Mucosa of rectum (tissue), 2 donors: ENCODE data around the gene IRF8.

ENCODE experiments used
- H3K27ac ChIP-seq, 2 donors: one replicate each; pipeline ENCODE4 v1.7.0; 2013; ENCODE audit warnings: inconsistent platforms in 2 of 2, low read depth in 2 of 2, low read length in 2 of 2
- H3K27me3 ChIP-seq, 2 donors: one replicate each; pipeline ENCODE4 v1.7.0; 2013; ENCODE audit warnings: low read length in 2 of 2; ENCODE audit not compliant: control insufficient read depth in 2 of 2, insufficient read depth in 2 of 2
- H3K36me3 ChIP-seq, 2 donors: one replicate each; pipeline ENCODE4 v1.7.0; 2013; ENCODE audit warnings: low read length in 2 of 2; ENCODE audit not compliant: control insufficient read depth in 2 of 2, insufficient read depth in 2 of 2
- H3K4me1 ChIP-seq, 2 donors: one replicate each; pipeline ENCODE4 v1.7.0; 2013; ENCODE audit warnings: low read length in 2 of 2, mild to moderate bottlenecking in 1 of 2; ENCODE audit not compliant: control insufficient read depth in 2 of 2, insufficient read depth in 2 of 2
- H3K4me3 ChIP-seq, 2 donors: one replicate each; pipeline ENCODE4 v1.7.0; 2013; ENCODE audit warnings: low read length in 2 of 2
- H3K9ac ChIP-seq, 2 donors: one replicate each; pipeline ENCODE4 v1.7.0; 2013; ENCODE audit warnings: low read length in 2 of 2, low read depth in 1 of 2, mild to moderate bottlenecking in 1 of 2
- H3K9me3 ChIP-seq, 2 donors: one replicate each; pipeline ENCODE4 v1.7.0; 2013; ENCODE audit warnings: low read length in 2 of 2; ENCODE audit not compliant: control insufficient read depth in 2 of 2
- donor health status: healthy.
- donor health status: Normal muscosa, but diverticular disease.

The IRF8 gene

DNA sequence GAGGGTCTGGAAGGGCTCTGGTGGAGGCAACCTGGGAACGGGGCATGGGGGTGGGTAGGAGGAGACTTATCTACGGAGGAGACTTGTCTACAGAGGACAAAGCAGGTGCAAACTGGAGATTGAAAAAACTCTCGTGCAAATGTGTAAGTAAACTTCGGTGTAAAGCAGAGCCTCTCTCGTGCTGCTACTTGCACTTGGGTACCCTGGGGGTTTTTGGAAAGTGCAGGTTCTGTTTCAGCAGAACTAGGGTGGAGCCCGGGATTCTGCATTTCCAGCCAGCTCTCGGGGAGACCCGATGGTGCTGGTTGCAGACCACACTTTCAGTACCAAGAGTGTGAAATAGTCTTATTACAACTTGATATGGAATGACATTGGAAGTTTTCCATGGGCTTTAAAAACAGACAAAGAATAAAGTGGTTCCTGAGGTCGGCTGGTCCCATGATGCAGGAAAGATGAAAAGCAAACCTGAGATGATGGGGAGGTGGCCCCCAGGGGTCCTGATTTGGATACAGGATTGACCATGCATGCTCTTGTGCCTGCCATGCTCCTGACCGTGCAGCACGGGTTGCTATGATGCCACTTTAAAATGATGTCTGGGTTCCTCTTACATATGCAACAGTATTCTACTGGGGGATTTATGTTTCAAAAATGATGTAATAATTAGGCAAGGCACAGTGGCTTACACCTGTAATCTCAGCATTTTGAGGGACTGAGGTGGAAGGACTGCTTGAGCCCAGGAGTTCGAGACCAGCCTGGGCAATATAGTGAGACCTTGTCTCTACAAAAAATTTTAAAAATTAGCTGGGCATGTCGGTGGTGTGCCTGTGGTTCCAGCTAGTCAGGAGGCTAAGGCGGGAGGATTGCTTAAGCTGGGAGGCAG lies 69.3 kb downstream of the IRF8 start:
- Histone ChIP-seq H3K27me3 (no peaks in the 10 kb centered on the region), H3K9ac (no peak overlapping the region), H3K9me3 (no peaks in the 10 kb centered on the region), H3K27ac (no peak overlapping the region), H3K36me3 (no peaks in the 10 kb centered on the region), H3K4me3 (no peak overlapping the region), H3K4me1 (peaks cover 0 to 11% of the 10 kb centered on the region in 2 donors)

DNA sequence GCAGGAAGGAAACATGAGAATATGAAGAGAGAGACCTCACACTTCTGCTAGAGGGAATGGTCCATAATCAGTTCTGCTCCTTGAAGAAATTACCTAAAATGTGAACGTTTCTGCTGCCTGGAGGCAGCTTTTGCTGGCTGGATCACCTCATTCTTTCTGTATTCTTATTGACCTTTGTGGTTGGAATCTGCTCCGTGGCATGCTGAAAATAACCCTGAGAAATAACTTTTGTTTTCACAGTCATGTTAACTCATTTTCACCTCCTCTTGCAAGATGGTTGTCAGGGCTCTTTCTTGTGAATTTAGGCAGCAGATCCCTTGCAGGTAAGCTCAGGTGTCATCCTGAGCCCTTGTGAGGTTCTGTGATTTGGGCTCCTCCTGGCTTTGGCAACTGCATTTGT lies 70.2 kb downstream of the IRF8 start:
- Histone ChIP-seq H3K4me3 (no peak overlapping the region), H3K4me1 (peaks cover 3 to 11% of the 10 kb centered on the region in 2 donors), H3K27me3 (no peaks in the 10 kb centered on the region), H3K9ac (no peak overlapping the region), H3K36me3 (no peaks in the 10 kb centered on the region), H3K27ac (no peak overlapping the region), H3K9me3 (no peaks in the 10 kb centered on the region)

DNA sequence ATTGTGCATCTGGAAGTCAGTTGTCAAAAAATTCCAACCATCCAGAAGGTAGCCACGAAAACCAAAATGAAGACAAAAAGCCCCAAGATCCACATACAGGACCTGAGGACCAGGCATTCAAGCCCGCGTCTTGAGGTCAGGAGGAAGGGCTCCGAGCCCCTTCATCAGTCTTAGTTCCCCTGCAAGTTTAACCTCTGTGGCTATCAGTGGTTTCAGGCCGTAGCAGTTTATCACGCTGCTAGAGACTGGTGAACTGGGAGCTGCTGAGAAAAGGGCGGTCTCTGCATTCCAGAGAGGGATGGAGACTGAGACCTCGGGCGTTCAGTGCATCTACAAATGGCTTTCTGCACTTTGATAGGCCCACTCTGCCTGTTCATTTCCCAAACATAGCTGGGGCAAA lies 70.6 kb downstream of the IRF8 start:
- Histone ChIP-seq H3K9ac (no peak overlapping the region), H3K27me3 (no peaks in the 10 kb centered on the region), H3K4me1 (peaks cover 7 to 11% of the 10 kb centered on the region in 2 donors), H3K27ac (no peak overlapping the region), H3K9me3 (no peaks in the 10 kb centered on the region), H3K36me3 (no peaks in the 10 kb centered on the region), H3K4me3 (no peak overlapping the region)

DNA sequence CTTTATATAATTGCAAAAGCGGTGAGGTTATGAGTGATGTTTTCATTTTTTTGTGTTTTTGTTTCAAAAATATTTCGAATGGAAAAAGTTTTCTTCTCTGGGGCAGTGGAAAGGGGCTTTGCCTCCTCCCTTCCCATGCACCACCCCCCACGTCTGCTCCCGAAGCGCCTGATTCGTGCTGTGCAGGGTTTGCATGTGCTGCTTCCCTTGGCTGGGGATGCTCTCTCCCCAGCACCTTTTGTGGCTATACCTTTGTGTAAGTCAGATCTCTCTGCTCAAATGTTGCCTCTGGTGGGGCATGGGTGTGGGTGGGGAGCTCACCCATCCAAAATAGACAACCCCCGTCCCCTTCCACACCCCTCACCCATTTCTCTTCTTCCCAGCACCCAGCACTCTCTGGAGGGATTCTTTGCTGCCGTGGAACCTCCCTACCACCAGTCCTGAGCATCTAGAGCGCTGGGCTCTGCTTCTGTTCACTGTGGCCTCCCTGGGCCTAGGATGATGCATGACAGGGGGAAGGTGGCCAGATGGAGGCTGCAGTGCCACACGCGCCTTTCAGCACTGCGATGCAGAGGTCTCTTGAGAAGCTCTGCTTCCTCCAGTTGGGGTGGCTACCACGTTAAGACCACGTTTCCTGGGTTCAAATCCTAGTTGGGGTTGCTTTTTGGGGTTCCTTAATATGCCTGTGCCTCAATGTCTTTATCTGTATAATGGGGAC lies 71.2 kb downstream of the IRF8 start:
- peaks cover 13 to 14% of the 10 kb centered on the region in 2 donors for H3K4me1 ChIP-seq
- no peak overlapping the region for H3K9ac ChIP-seq
- H3K4me3 ChIP-seq = no peak overlapping the region
- no peaks in the 10 kb centered on the region for H3K9me3 ChIP-seq
- no peaks in the 10 kb centered on the region for H3K36me3 ChIP-seq
- H3K27me3 ChIP-seq = peaks cover 0 to 3% of the 10 kb centered on the region in 2 donors
- H3K27ac ChIP-seq = no peak overlapping the region

DNA sequence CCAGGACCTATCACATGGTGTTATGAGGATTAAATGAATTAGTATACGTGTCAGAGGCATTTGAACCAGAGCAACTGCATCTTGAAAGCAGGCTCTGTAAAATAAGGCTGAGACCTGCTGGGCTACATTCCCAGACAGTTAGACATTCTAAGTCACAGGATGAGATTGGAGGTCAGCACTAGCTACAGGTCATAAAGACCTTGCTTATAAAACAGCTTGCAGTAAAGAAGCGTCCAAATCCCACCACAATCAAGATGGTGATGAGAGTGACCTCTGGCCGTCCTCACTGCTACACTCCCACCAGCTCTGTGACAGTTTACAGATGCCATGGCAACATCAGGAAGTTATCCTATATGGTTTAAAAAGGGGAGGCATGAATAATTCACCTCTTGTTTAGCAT lies 71.8 kb downstream of the IRF8 start:
- Histone ChIP-seq H3K27me3 (peaks cover 0 to 3% of the 10 kb centered on the region in 2 donors), H3K9ac (no peak overlapping the region), H3K4me3 (no peak overlapping the region), H3K9me3 (no peaks in the 10 kb centered on the region), H3K4me1 (peaks cover 18 to 19% of the 10 kb centered on the region in 2 donors), H3K36me3 (no peaks in the 10 kb centered on the region), H3K27ac (no peak overlapping the region)
